ENCODE results near the gene ATPAF1. TPM values are rescaled to one million over a fixed set of nuclear protein-coding genes. Genes with fewer than 3 reads are reported as not detected.

ATPAF1 gene
- total RNA-seq, 1 donor from 2014 or later, result 24.5 TPM

DNA sequence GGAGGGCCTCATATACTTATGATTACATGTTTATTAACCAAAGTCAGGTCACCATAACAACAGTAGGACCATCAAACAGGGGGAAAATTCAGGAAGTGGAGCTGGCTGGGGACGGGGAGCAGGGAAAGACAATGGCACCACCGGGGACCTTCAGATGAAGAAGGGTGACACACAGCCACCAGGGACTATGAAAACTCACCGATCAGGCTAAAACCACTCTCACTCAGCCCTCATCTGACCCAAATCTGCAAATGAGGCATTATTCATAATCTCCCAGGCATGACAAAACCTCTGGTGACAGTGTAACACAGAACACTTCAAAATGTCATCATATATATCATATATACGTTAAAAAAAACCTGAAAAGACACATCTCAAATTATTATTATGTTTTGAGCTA is 75.3 kb downstream of the ATPAF1 start:
- ATAC-seq (ENCODE audit: low read depth), result no peak
- Mint-ChIP-seq H3K36me3 (ENCODE audit: low read depth) (peaks cover 58% of the 10 kb centered on the region), H3K9me3 (no peaks in the 10 kb centered on the region), H3K4me1 (peaks cover 21% of the 10 kb centered on the region), H3K27me3 (no peaks in the 10 kb centered on the region), H3K27ac (no peak overlapping the region), H3K4me3 (no peak overlapping the region)
- intact Hi-C loops (cut with micrococcal nuclease), result no loop called here
- ChIA-PET CTCF (no interaction called here), POLR2A (interaction anchor here (0.5 kb wide), 1 partner anchor 218 kb away, joined by 3 read pairs; no protein-coding TSS in a partner anchor)
- TF ChIP-seq, protein P1, sequence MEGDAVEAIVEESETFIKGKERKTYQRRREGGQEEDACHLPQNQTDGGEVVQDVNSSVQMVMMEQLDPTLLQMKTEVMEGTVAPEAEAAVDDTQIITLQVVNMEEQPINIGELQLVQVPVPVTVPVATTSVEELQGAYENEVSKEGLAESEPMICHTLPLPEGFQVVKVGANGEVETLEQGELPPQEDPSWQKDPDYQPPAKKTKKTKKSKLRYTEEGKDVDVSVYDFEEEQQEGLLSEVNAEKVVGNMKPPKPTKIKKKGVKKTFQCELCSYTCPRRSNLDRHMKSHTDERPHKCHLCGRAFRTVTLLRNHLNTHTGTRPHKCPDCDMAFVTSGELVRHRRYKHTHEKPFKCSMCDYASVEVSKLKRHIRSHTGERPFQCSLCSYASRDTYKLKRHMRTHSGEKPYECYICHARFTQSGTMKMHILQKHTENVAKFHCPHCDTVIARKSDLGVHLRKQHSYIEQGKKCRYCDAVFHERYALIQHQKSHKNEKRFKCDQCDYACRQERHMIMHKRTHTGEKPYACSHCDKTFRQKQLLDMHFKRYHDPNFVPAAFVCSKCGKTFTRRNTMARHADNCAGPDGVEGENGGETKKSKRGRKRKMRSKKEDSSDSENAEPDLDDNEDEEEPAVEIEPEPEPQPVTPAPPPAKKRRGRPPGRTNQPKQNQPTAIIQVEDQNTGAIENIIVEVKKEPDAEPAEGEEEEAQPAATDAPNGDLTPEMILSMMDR (IDR thresholded peaks at IDR 0.05), result no peak
- DNase-seq, result no peak

DNA sequence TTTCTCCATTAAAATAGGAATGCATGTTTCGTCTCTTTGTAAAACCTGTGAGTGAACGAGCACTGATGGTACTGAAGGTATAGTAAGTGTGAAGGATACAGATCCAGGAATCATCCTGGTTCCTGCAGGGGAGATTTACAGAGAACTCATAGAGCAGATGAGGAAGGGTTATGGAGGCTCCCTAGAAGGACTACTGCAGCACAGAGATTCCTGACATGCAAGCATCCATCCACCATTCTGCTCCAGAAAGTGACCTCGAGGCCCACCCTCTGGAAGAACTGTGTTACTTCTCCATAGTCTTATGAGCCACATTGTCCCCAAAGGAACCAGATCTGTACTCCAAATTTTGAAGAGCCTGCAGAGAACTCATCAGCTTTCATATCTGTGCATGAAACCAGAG is 78.6 kb downstream of the ATPAF1 start:
- TF ChIP-seq, protein P1 (IDR thresholded peaks at IDR 0.05), result no peak
- peaks cover 71% of the 10 kb centered on the region for H3K36me3 Mint-ChIP-seq (ENCODE audit: low read depth)
- CTCF ChIA-PET, result no interaction called here
- DNase-seq (no peak), ATAC-seq (ENCODE audit: low read depth) (no peak)
- H3K27ac Mint-ChIP-seq, result no peak overlapping the region
- no peaks in the 10 kb centered on the region for H3K27me3 Mint-ChIP-seq
- H3K4me3 Mint-ChIP-seq, result no peak overlapping the region
- intact Hi-C loops (cut with micrococcal nuclease), result no loop called here
- H3K4me1 Mint-ChIP-seq, result peaks cover 2% of the 10 kb centered on the region
- H3K9me3 Mint-ChIP-seq, result no peaks in the 10 kb centered on the region
- POLR2A ChIA-PET, result no interaction called here

GRCh38 chr1:46587069-46587468 is 81.1 kb downstream of the ATPAF1 start:
- Mint-ChIP-seq H3K9me3 (no peaks in the 10 kb centered on the region), H3K27ac (no peak overlapping the region), H3K27me3 (no peaks in the 10 kb centered on the region), H3K36me3 (ENCODE audit: low read depth) (peaks cover 69% of the 10 kb centered on the region), H3K4me1 (peaks cover under 1% of the 10 kb centered on the region), H3K4me3 (no peak overlapping the region)
- DNase-seq (no peak), ATAC-seq (ENCODE audit: low read depth) (no peak)
- ChIA-PET POLR2A (no interaction called here), CTCF (no interaction called here)
- TF ChIP-seq, protein P1 (IDR thresholded peaks at IDR 0.05), result no peak
- intact Hi-C loops (cut with micrococcal nuclease), result no loop called here

- CTCF ChIA-PET, result no interaction called here
- ATAC-seq (ENCODE audit: low read depth) (no peak), DNase-seq (no peak)
- Mint-ChIP-seq H3K27me3 (no peaks in the 10 kb centered on the region), H3K9me3 (no peaks in the 10 kb centered on the region), H3K4me3 (no peak overlapping the region), H3K27ac (no peak overlapping the region), H3K4me1 (peaks cover 2% of the 10 kb centered on the region), H3K36me3 (ENCODE audit: low read depth) (peaks cover 66% of the 10 kb centered on the region)
- intact Hi-C loops (cut with micrococcal nuclease), result no loop called here
- POLR2A ChIA-PET, result no interaction called here
- TF ChIP-seq, protein P1 (IDR thresholded peaks at IDR 0.05), result no peak
Measured at GRCh38 chr1:46585312-46585938, 82.7 kb downstream of the ATPAF1 start.

GRCh38 chr1:46583494-46583893 is 84.7 kb downstream of the ATPAF1 start:
- POLR2A ChIA-PET, result no interaction called here
- H3K4me3 Mint-ChIP-seq, result no peak overlapping the region
- intact Hi-C loops (cut with micrococcal nuclease), result no loop called here

More at GRCh38 chr1:46583494-46583893, 84.7 kb downstream of the ATPAF1 start:
- CTCF ChIA-PET, result no interaction called here
- no peak overlapping the region for H3K27ac Mint-ChIP-seq
- ATAC-seq (ENCODE audit: low read depth) (no peak), DNase-seq (no peak)
- no peaks in the 10 kb centered on the region for H3K27me3 Mint-ChIP-seq
- H3K4me1 Mint-ChIP-seq, result peaks cover 2% of the 10 kb centered on the region
- H3K9me3 Mint-ChIP-seq, result no peaks in the 10 kb centered on the region
- TF ChIP-seq, protein P1 (IDR thresholded peaks at IDR 0.05), result no peak
- peaks cover 65% of the 10 kb centered on the region for H3K36me3 Mint-ChIP-seq (ENCODE audit: low read depth)

Measured in activated B cell treated with CpG ODN at 0.5 μM for 24 hours (primary cell).